Measurements from ENCODE around the gene CRYZL1. TPM values are rescaled to one million over a fixed set of nuclear protein-coding genes. Genes with fewer than 3 reads are reported as not detected.

Gene CRYZL1
- total RNA-seq, 1 experiment from 2014 or later = 46.6 TPM

DNA sequence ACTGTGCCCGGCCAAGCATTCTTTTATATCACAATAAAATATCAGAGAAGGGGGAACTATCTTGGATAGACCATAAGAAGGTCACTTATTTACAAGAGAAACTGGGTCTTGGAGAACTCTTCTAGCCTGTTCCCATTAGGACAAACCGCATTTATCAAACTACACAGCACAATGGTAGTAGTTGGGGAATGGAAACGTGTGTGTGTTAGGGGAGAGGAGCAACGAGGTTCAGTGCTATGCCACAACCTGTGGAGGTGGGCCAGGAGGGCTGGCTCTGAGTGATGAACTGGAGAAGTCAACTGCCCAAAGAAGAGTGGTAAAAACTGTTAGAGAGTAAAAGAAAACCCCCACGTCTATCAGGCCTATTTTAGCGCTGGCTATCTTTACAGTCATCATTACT is 54.6 kb downstream of the CRYZL1 start:
- CTCF ChIA-PET = no interaction called here
- POLR2A ChIA-PET (ENCODE audit: low non-redundant PET) = no interaction called here
- BruUV-seq (replicated peaks) = no TSS peak
- TF ChIP-seq CTCF (conservative IDR thresholded peaks at IDR 0.05; ENCODE audit: low read depth, low read length) (no peak), EZH2 (IDR thresholded peaks at IDR 0.05; ENCODE audit: borderline replicate concordance, low read depth, low read length, poor library complexity, severe bottlenecking) (no peak)
- Histone ChIP-seq H3K9me3 (ENCODE audit: low read depth, low read length, poor library complexity, severe bottlenecking) (no peaks in the 10 kb centered on the region), H3K4me3 (ENCODE audit: low read depth, low read length, poor library complexity, severe bottlenecking) (peak overlapping the region; percentile 98), H3K4me1 (ENCODE audit: insufficient read depth, low read length, poor library complexity, severe bottlenecking) (peaks cover 8% of the 10 kb centered on the region), H3K27me3 (replicated peaks; ENCODE audit: insufficient read depth, low read depth, low read length, poor library complexity) (no peaks in the 10 kb centered on the region), H3K36me3 (ENCODE audit: insufficient read depth, low read length, poor library complexity, severe bottlenecking) (peaks cover 40% of the 10 kb centered on the region), H3K27ac (ENCODE audit: low read depth, low read length, poor library complexity, severe bottlenecking) (no peak overlapping the region)
- intact Hi-C loops (cut with micrococcal nuclease; ENCODE audit: unreplicated experiment) = loop anchor here (5.0 kb wide), 1 partner anchor 45 kb away; the partner anchor contains the start of genes GART and SON
- no peak for DNase-seq (ENCODE audit: low spot score)

GRCh38 chr21:33584455-33584854 is 57.1 kb downstream of the CRYZL1 start:
- no peaks in the 10 kb centered on the region for H3K27me3 ChIP-seq (replicated peaks; ENCODE audit: insufficient read depth, low read depth, low read length, poor library complexity)
- H3K36me3 ChIP-seq (ENCODE audit: insufficient read depth, low read length, poor library complexity, severe bottlenecking) = peaks cover 53% of the 10 kb centered on the region
- H3K9me3 ChIP-seq (ENCODE audit: low read depth, low read length, poor library complexity, severe bottlenecking) = no peaks in the 10 kb centered on the region
- no peak overlapping the region for H3K4me3 ChIP-seq (ENCODE audit: low read depth, low read length, poor library complexity, severe bottlenecking)
- intact Hi-C loops (cut with micrococcal nuclease; ENCODE audit: unreplicated experiment) = no loop called here
- DNase-seq (ENCODE audit: low spot score) = no peak
- H3K4me1 ChIP-seq (ENCODE audit: insufficient read depth, low read length, poor library complexity, severe bottlenecking) = peaks cover 8% of the 10 kb centered on the region
- no peak overlapping the region for H3K27ac ChIP-seq (ENCODE audit: low read depth, low read length, poor library complexity, severe bottlenecking)
- no peak for TF ChIP-seq CTCF (conservative IDR thresholded peaks at IDR 0.05; ENCODE audit: low read depth, low read length)
- no peak for TF ChIP-seq EZH2 (IDR thresholded peaks at IDR 0.05; ENCODE audit: borderline replicate concordance, low read depth, low read length, poor library complexity, severe bottlenecking)
- ChIA-PET CTCF (no interaction called here), POLR2A (ENCODE audit: low non-redundant PET) (no interaction called here)
- no TSS peak for BruUV-seq (replicated peaks)

GRCh38 chr21:33578959-33579542 is 62.5 kb downstream of the CRYZL1 start:
- H3K36me3 ChIP-seq (ENCODE audit: insufficient read depth, low read length, poor library complexity, severe bottlenecking) = peaks cover 82% of the 10 kb centered on the region
- H3K4me3 ChIP-seq (ENCODE audit: low read depth, low read length, poor library complexity, severe bottlenecking) = no peak overlapping the region
- BruUV-seq (replicated peaks) = no TSS peak
- CTCF ChIA-PET = no interaction called here
- H3K27me3 ChIP-seq (replicated peaks; ENCODE audit: insufficient read depth, low read depth, low read length, poor library complexity) = no peaks in the 10 kb centered on the region
- TF ChIP-seq CTCF (conservative IDR thresholded peaks at IDR 0.05; ENCODE audit: low read depth, low read length) (no peak), EZH2 (IDR thresholded peaks at IDR 0.05; ENCODE audit: borderline replicate concordance, low read depth, low read length, poor library complexity, severe bottlenecking) (no peak)
- peak overlapping the region; percentile 68 for H3K27ac ChIP-seq (ENCODE audit: low read depth, low read length, poor library complexity, severe bottlenecking)
- no peaks in the 10 kb centered on the region for H3K9me3 ChIP-seq (ENCODE audit: low read depth, low read length, poor library complexity, severe bottlenecking)
- intact Hi-C loops (cut with micrococcal nuclease; ENCODE audit: unreplicated experiment) = no loop called here
- DNase-seq (ENCODE audit: low spot score) = no peak
- H3K4me1 ChIP-seq (ENCODE audit: insufficient read depth, low read length, poor library complexity, severe bottlenecking) = no peaks in the 10 kb centered on the region
- POLR2A ChIA-PET (ENCODE audit: low non-redundant PET) = interaction anchor here (0.7 kb wide), 1 partner anchor 23 kb away, joined by 3 read pairs; no protein-coding TSS in a partner anchor
